ENCODE measurements around the gene RPLP1.

The RPLP1 gene

GRCh38 chr15:69412274-69412673 lies 40.3 kb upstream of the RPLP1 start:
- Histone ChIP-seq H3K27me3 (ENCODE audit: insufficient read depth, low read length, poor library complexity) (peaks cover 20% of the 10 kb centered on the region), H3K27ac (ENCODE audit: low read length) (no peak overlapping the region), H3K4me3 (ENCODE audit: low read depth in 1 of 2, low read length in 2 of 2) (no peak overlapping the region), H3K36me3 (ENCODE audit: insufficient read depth, low read length) (peaks cover 6% of the 10 kb centered on the region), H2AFZ (ENCODE audit: low read depth, low read length) (no peak overlapping the region), H3K9ac (ENCODE audit: low read depth, low read length) (no peak overlapping the region), H3K4me2 (ENCODE audit: insufficient read depth, low read length) (no peak overlapping the region), H3K9me3 (ENCODE audit: insufficient read depth, low read length, severe bottlenecking) (no peaks in the 10 kb centered on the region), H3K4me1 (ENCODE audit: insufficient read depth, low read length) (peaks cover 21% of the 10 kb centered on the region), H3K79me2 (ENCODE audit: insufficient read depth, low read length) (peaks cover 30% of the 10 kb centered on the region), H4K20me1 (ENCODE audit: insufficient read depth, low read length) (no peaks in the 10 kb centered on the region)
- TF ChIP-seq, protein P1, sequence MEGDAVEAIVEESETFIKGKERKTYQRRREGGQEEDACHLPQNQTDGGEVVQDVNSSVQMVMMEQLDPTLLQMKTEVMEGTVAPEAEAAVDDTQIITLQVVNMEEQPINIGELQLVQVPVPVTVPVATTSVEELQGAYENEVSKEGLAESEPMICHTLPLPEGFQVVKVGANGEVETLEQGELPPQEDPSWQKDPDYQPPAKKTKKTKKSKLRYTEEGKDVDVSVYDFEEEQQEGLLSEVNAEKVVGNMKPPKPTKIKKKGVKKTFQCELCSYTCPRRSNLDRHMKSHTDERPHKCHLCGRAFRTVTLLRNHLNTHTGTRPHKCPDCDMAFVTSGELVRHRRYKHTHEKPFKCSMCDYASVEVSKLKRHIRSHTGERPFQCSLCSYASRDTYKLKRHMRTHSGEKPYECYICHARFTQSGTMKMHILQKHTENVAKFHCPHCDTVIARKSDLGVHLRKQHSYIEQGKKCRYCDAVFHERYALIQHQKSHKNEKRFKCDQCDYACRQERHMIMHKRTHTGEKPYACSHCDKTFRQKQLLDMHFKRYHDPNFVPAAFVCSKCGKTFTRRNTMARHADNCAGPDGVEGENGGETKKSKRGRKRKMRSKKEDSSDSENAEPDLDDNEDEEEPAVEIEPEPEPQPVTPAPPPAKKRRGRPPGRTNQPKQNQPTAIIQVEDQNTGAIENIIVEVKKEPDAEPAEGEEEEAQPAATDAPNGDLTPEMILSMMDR (IDR thresholded peaks at IDR 0.05; ENCODE audit: borderline replicate concordance, extremely low read depth, low read length, poor library complexity, severe bottlenecking): no peak
- TF ChIP-seq EZH2 (IDR thresholded peaks at IDR 0.05; ENCODE audit: borderline replicate concordance, low read depth, low read length, severe bottlenecking): no peak
- DNase-seq (no peak), ATAC-seq (ENCODE audit: insufficient read depth, low read depth) (no peak)

DNA sequence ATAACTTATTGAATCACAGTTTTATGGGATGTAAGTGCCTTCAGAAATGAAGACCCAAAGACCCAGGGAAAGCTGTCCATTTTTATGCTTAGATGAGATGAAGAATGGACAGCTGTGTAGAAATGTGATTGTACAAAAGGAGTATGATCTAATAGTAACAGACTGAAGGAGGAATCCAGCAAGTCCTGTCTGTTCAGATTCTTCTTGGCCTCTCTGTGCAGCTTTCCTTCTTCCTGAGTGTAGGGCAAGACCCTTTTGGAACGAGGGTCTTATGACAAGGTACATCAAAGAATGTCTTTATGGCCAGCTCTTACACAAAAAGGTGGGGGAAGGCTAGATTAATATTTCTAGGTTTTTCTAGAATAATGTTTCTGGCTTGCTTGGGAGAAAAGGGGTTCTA lies 39.9 kb upstream of the RPLP1 start:
- H3K9ac ChIP-seq (ENCODE audit: low read depth, low read length): no peak overlapping the region
- TF ChIP-seq, protein P1 (IDR thresholded peaks at IDR 0.05; ENCODE audit: borderline replicate concordance, extremely low read depth, low read length, poor library complexity, severe bottlenecking): no peak
- no peak for TF ChIP-seq EZH2 (IDR thresholded peaks at IDR 0.05; ENCODE audit: borderline replicate concordance, low read depth, low read length, severe bottlenecking)
- no peaks in the 10 kb centered on the region for H4K20me1 ChIP-seq (ENCODE audit: insufficient read depth, low read length)
- peaks cover 21% of the 10 kb centered on the region for H3K4me1 ChIP-seq (ENCODE audit: insufficient read depth, low read length)
- H3K36me3 ChIP-seq (ENCODE audit: insufficient read depth, low read length): peaks cover 10% of the 10 kb centered on the region
- DNase-seq (no peak), ATAC-seq (ENCODE audit: insufficient read depth, low read depth) (no peak)
- no peak overlapping the region for H2AFZ ChIP-seq (ENCODE audit: low read depth, low read length)
- peaks cover 34% of the 10 kb centered on the region for H3K79me2 ChIP-seq (ENCODE audit: insufficient read depth, low read length)
- peaks cover 17% of the 10 kb centered on the region for H3K27me3 ChIP-seq (ENCODE audit: insufficient read depth, low read length, poor library complexity)
- H3K4me2 ChIP-seq (ENCODE audit: insufficient read depth, low read length): no peak overlapping the region
- H3K27ac ChIP-seq (ENCODE audit: low read length): no peak overlapping the region
- H3K9me3 ChIP-seq (ENCODE audit: insufficient read depth, low read length, severe bottlenecking): no peaks in the 10 kb centered on the region
- no peak overlapping the region for H3K4me3 ChIP-seq (ENCODE audit: low read depth in 1 of 2, low read length in 2 of 2)

GRCh38 chr15:69413822-69414700 lies 38.6 kb upstream of the RPLP1 start, which contains the start of gene KIF23:
TSS of gene KIF23 (plus strand) at chr15:69414349. CDS start at chr15:69414466, 117 bp downstream.
- no peak for TF ChIP-seq EZH2 (IDR thresholded peaks at IDR 0.05; ENCODE audit: borderline replicate concordance, low read depth, low read length, severe bottlenecking)
- TF ChIP-seq, protein P1 (IDR thresholded peaks at IDR 0.05; ENCODE audit: borderline replicate concordance, extremely low read depth, low read length, poor library complexity, severe bottlenecking): no peak
- Histone ChIP-seq H3K27me3 (ENCODE audit: insufficient read depth, low read length, poor library complexity) (peaks cover 13% of the 10 kb centered on the region), H3K9ac (ENCODE audit: low read depth, low read length) (peak within 1 kb of the TSS; percentile 88), H3K79me2 (ENCODE audit: insufficient read depth, low read length) (peaks cover 45% of the 10 kb centered on the region), H3K36me3 (ENCODE audit: insufficient read depth, low read length) (peaks cover 24% of the 10 kb centered on the region), H3K4me1 (ENCODE audit: insufficient read depth, low read length) (peaks cover 21% of the 10 kb centered on the region), H3K9me3 (ENCODE audit: insufficient read depth, low read length, severe bottlenecking) (no peaks in the 10 kb centered on the region), H3K4me2 (ENCODE audit: insufficient read depth, low read length) (peak within 1 kb of the TSS; percentile 88), H4K20me1 (ENCODE audit: insufficient read depth, low read length) (no peaks in the 10 kb centered on the region; the same call in 1 of the 2 replicates), H2AFZ (ENCODE audit: low read depth, low read length) (peak within 1 kb of the TSS; percentile 79), H3K27ac (ENCODE audit: low read length) (peak within 1 kb of the TSS; percentile 77), H3K4me3 (ENCODE audit: low read depth in 1 of 2, low read length in 2 of 2) (peak within 1 kb of the TSS; percentile 91 to 92)
- DNase-seq: peak; percentile 87
- ATAC-seq (ENCODE audit: insufficient read depth, low read depth): peak; percentile 94
